ENCODE measurements around the gene SIAH2.

The SIAH2 gene

DNA sequence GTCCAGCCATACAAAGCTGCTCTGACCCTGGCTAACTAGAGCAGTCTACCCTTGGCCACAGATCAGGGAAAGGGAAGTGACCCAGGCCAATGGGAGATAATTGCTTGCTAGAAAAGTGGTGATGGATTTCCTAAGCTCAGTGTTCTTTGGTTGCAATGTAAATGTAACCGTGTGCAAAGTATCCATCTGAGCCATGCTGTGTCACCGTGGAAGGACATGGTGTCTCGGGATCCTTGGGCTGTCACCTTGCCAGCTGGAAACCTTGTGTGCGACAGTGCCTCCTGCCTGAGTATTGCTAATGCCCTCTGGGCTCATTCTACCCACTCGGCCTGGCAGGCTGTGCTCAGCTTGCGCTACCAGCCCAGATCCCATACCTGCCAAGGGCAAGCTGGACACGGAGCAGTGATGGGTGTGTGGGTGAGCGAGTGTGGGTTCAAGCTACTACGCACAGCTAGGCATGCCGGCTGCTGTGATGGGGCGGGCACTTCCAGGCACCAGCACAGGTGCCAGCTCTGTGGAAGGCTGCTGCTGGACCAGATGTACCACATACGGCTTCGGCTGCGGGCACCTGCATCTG is 10.7 kb upstream of the SIAH2 start:
- DNase-seq: no peak

DNA sequence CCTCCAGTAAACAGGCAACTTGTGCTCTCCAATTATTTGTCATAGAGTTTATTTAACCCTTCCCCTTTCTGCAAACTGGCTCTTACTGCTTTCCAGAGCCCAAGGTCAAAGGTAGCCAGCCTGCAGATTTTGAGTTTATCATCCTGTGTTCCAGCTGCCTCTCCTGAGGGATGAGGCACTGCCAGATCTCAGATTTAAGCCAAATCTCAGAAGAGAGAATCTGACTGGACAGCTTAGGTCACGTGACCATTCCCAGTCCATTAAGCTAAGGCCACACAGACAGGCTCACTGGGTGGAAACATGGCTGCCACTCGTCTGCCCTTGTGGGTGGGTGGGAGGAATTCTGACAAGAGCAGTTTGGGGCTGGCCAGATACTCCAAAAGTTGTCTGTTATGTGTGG is 8.6 kb upstream of the SIAH2 start:
- no peak for DNase-seq

DNA sequence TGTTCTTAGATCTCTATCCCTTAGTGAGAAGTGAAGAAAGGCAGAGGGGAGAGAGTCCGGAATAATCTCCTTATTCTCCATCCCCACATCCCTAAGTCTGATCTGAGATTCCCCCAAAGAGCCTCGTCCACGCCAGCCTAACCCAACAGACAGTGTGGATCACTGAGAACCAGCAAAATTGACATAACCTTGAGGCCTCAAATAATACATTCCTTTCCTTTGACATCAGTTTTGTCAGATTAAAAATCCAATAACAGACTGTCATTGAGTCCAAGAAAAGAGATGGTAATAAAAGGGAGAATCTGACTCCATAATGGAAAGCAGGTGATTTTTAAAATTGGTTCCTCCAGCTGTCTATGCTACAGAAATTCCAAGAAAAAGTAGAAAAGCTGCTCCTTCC is 7.7 kb upstream of the SIAH2 start:
- DNase-seq: no peak

DNA sequence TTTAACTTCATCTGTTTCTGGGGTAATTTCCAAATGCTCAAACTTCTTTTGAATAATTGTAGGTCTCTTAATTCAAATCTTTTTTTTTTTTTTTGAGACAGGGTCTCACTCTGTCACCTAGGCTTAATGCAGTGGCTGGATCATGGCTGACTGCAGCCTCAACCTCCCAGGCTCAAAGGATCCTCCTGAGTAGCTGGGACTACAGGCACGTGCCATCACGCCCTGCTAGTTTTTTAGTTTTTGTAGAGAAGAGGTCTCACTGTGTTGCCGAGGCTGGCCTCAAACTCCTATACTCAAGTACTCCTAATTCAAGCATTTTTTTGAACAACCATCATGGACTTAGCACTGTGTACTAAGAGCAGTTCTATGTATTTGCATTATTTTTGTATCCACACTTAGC is 3.8 kb upstream of the SIAH2 start:
- no peak for DNase-seq

DNA sequence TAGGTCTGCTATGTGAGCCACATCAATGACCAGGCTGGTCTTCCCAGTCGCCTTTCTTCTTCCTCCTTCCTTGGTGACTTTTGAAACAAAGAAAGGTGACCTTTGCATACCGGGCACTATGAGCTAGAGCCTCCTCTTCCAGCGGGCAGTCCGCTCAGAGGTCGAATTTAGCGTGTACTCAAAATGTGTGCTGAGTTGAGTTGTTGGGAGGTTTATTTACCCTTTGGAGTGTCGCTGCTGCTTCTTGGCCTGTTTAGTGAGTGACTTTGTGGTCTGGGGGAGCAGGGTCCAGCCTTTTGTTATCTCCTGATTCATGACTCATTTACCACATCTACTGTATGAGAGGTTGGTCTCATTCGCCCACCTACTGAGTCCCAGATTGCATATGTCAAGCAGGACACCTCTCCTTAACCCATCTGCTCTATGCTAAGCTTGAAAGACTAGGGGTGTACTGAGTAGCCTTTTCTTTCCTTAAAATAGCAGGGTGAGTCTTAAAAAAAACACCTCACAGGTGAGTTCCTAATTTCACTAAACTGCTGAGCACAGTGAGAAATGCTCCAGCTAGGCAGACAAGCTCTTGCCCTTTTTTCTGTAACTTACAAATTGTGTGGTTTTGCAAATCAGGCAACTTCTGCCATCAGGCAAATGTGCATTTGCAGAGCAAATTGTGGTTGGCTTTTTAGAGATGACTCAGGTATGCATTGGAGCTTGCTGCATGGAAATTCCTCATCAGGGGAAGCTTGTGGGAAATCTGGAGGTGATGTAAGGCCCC is 3.2 kb upstream of the SIAH2 start:
- DNase-seq: no peak

DNA sequence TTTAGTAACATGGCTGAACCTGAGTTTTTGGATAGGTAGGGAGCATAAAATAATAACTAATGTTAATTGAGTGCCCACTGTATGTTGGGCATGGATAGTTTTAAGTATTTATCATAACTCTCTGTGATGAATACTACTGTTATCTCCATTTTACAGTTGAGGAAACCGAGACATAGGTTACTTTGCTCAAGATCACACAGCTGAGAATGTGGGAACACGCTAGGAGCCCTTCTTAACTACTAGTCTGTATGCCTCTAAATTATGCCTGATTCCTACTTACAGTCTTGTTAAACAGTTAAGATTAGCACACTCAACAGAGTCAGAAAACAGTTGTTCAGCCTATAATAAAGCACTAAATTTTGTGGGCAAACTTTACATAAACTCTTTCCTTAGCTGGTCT is 2.0 kb upstream of the SIAH2 start:
- peak; percentile 34 for DNase-seq

DNA sequence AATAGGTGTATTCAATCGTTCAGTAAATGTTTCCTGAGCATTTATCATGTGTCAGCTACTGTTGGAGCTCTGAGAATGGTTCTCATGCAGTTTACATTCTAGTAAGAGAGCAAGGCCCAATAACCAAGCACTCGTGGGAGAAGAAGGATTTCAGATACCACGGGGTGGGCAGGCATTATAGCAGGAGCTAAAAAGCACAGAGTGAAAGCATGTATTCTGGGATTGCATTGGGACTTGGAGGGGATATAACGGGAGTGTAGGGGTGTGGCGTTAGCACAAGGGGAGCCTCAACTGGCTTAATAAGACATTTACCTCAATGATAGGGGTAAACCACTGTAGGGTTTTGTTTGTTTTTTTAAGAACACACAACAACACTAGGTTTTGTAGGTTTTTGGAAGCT is 1.6 kb upstream of the SIAH2 start:
- DNase-seq: peak; percentile 66

DNA sequence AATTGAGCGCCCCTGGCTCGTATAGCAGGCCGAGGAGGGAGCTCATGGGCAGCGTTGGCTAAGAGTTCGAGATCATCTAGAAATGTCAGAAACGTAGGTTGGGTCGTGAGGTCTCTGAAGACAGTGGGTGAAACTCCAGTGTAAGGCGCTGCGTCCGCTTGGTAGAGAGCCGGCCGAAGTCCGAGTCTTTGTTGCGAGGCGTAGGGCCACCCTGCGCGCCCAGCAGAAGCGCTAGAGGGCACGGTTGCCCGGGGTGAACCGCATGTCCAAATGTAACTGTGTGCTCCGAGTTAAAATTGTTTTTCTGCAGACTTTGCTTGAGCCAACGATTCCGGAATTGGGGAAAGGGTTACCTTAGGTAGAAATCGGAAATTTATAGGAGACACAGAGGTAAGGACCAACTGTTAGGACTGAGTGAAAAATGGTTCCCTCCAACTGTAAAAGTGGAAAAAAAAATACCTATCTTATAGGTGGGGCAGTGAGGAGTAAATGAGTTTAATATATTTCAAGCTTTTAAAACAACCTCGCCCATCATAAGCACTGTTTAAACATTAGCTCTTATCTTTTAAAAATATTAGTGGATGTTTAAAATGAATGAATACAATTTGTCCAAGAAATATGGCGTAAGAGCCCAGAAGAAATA is 993 bp upstream of the SIAH2 start:
- no peak for DNase-seq

DNA sequence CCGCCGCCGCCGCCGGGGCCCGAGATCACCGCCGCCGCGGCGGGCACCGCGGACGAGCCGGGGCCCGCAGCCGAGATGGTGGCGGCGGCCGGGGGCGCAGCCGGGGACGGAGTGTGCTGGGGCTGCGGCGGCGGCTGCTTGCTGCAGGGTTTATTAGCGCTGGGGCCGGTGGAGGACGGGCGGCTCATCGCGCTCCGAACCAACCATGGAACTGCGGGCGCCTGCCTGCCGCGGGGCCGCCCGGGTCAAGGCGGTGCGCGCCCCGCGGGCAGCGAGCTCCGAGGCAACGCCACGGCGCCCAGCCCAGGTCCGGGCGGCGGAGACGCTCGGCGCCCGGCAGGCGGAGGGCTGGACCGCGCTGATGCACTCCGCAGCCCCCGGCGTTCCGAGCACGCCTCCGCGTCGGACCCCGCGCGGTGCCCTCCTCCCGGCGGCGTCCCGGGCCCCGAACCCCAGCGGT is 277 bp downstream of the SIAH2 start:
- DNase-seq: no peak

DNA sequence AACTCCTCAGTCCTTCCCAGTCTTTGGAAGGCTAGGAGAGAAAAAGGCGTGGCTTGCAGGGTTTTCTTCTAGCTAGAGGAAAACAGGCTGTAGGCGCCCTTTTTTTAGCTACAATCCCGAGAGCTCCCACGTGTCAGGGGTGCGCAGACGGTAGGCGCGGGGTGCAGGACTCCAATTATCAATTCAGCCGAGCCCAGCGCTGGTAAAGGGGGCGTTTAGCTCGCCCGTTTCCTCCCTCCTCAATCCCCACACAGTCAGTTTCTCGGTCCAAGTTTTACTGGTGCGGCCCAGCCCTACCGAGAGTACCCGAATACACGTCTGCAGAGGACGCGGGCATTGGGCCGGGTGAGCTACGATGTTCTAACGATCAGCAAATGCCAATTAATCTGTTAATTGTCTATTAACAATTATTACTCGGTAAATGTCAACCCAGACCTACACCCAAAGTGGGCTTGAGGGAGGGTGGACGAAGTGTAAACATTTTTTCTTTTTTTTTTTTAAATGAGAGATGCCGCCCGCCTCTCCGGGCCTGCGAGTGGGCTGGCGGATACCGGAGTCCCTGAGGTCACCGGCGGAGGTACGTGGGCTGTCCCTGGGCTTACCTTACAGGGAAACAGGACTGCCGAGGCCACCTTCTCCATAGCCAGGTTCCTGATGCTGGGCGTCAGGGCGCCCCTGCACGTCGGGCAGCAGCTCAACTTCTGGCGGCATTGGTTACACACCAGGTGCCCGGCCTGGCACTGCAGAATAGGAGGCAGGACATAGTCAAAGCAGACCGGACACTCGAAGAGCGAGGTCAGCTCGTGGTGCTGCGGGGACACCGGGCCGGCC is 923 bp downstream of the SIAH2 start:
- peak; percentile 59 for DNase-seq

DNA sequence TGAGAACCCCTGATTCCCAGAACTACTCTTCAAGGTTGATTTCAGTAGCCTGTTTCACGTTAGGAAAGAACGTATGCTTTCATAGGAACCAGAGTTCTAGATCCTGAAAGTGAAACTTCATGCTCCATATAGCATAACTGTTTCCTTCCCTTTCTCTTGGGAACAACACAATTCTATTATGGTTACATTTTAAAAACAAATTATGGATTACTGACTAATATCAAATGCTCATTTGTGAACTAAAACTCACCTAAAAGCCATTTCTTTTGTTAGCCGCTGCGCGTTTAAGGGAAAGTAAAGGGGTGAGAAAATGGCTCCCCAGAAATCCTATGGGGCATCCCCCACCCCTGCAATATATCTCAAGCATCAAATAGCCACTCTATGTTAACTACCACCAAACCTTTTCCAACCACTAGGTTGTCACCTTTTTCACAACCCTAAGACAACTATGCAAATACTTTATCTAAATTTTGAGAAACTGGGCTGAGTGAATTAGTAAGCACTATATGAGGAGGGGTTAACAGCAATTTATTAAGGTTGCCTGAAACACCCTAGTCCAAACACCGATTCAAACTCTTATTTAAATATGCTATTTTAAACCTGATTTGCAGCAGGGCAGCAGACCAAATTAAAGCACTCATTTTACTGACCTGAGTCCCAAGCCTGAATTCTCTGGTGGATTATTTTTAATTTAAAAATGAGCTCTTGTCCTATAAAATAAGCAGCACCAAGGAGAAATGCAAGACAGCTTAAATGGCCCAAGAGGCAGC is 2.4 kb downstream of the SIAH2 start:
- no peak for DNase-seq

DNA sequence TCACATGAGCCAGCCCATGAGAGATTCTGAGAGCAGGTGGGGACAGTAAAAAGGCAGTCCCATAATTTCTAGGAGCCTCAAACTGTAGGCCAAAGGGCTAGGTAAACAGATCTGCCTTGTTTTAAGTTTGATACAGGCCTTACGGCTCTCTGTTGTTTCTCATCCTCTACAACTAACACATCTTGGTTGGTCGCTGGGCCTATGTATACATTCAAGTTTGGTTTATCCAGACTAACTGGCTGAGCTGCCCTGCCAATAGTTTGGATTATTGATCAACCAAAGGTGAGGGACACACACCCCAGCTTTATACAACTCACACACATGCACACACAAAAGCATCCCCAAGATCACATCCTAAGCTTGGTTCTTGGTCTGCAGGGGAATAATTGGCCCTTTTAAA is 3.0 kb downstream of the SIAH2 start:
- DNase-seq: no peak

DNA sequence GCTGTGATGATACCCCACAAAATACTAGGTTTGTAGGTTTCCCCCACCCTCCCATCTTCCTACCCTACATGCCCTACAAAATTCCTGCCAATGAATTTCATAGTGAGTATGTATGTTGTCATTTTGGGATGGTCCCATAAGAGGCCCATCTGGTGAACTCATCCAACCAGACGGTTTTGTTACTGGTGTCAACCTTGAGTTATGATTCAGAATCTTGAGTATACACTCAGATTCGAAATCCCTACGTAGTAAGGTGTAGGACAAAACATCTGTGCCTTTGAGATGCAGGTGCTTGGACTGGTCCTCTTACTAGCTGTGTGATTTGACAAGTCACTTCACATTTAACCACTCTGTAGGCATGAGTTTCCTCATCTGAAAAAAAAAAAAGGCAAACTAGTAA is 3.6 kb downstream of the SIAH2 start:
- no peak for DNase-seq

DNA sequence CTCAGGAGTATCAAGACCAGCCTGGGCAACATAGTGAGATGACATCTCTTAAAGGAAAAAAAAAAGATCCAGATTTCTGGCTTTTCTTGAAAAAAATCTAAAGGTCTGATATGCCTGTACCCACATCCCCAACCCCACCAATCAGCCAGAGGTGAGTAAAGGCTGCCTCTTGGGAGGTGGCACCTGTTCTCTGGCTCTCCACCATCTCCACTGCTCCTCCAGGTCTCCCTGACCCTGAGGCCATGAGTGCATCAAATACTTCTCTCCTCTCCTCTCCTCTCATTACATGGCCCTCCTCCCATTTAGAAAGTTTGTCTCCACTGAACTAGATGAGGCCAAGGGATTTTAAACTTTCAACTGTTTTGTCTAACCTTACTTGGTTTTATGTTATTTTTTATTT is 5.2 kb downstream of the SIAH2 start:
- no peak for DNase-seq

DNA sequence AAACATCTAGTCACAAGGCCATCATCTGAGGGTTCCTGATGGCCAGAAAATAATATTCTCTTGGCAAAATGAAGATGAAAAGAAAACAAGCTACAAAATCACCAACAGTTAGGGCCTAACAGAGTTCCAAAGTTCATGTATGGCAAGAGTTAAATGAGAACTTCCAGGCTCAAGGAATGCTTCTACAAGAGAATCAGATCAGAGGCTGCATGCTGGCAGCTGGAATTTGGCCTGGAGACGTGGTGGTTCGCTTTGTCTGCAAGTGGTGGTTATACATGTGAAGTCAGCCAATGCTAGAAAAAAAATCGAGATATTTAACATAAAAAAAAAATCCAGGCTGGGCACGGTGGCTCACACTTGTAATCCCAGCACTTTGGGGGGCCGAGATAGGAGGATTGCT is 5.6 kb downstream of the SIAH2 start:
- no peak for DNase-seq

DNA sequence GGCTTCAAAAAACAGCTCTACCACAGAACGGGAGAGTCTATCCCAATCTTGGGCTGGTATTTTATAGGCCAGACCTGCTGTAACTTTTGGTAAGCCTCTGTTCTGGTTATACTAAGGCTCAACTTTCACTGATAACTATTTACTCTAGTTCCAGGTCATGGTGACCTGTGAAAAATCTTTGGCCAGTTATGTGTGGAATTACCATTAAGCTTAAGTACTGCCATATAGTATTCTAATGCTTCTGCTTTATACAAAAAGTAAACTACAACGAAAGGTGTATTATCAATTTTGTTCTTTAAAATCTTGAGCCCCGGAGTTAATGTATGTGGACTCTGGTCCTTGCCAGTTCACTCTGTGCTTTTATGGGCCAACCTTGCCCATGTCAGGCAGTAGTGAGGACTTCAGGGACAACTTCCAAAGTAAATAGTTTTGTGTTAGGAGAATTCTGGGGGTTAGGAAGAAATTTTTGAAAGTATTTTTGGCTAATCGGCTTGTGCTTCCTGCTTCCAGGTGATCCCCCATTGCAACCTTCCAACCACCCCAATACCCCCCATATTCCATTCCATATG is 6.4 kb downstream of the SIAH2 start:
- no peak for DNase-seq

DNA sequence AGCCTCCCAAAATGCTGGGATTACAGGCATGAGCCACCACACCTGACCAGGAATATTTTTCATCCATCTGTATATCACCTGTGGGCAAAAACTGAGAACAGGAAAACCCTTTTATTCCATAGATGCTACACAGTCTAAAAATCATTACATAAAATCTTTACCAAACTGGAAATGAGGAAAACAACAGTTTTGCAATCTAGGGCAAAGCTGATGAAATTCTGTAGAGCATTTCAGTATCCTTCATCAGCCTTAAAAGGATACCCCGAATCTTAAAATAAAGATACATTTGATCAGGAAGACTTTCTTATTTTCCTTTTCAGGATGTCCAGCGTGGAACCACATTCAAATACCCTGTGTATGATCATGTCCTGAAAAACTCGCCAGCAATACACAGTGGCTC is 7.1 kb downstream of the SIAH2 start:
- no peak for DNase-seq

DNA sequence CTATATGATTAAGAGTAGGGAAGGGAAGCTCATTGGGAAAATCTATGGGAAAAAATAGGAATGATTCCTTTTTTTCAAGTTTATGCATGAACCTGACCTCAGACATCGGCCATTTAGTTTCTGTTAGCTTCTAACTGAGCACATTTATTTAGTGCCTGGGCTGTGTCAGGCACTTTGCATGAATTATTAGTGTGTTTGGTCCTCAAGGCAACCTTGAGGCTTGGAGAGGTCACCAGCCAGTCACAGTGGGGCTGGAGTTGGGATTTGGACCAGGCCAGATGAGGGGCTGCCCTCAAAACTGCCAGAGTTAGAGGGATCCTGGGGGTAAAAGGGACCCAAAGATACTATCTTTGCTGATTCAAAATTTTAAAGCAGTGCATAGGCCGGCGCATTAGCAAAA is 8.1 kb downstream of the SIAH2 start:
- DNase-seq: no peak

DNA sequence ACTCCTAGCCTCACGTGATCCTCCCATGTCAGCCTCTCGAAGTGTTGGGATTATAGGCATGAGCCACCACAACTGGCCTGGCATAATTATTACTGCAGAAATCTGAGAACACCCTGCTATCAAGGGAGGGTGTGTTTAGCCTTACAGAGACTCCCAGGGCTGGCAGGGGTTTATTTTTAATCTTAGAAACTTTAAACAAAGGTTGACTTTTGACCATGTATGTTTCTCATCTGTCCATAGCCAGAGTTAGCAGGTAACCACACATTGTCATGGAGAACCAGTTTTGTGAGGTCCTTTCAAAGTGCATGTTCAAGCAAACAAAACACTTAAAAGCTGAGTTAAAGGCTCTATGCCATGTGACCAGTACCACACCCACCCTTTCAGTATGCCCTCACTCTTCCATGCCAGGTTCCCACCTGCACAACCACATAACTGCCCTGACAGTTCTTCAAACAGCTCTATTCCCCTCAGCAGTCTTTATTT is 11.1 kb downstream of the SIAH2 start:
- DNase-seq: no peak

DNA sequence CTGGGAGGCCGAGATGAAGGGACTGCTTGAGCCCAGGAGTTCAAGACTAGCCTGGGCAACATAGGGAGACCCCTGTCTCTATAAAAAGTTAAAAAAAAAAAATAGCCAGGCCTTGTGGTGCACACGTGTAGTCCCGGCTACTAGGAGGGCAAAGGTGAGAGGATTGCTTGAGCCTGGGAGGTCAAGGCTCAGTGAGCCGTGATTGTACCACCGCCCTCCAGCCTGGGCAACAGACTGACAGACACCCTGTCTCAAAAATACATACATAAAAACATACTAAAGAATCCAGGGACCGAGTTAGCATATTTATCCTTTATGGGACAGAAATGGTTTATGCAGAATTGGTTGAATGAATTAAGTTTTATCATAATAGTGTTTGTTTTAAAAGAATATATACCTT is 13.7 kb downstream of the SIAH2 start:
- no peak for DNase-seq

DNA sequence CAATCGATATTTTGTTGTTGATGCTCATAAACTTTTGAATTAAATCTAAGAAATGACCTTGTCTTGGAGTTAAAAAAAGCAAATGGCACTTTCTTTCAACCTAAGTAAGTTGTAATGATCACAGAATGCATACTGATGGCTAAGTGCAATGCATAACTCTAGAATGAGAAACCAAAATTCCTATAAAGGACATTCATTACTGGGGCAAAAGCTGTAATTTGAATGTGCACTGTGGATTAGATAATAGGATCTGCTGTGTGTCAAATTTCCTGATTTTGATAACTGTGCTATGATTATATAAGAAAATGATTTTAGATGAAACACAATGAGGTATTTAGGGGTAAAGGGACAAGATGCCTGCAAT is 14.3 kb downstream of the SIAH2 start:
- DNase-seq: no peak

All from hematopoietic multipotent progenitor cell treated with erythropoietin and hydrocortisone succinate and interleukin-3 and kit ligand, for 8 days (in vitro differentiated cells).